Mammary epithelial cell (primary cell): ENCODE results near the gene TXNDC16.

Experiments
- CTCF ChIP-seq, 2 donors: IDR thresholded peaks in 1 of 2; conservative IDR thresholded peaks in 1 of 2; 2 replicates each; pipeline ENCODE4 v1.5.1; 2011 to 2012; ENCODE audit warnings: inconsistent platforms in 2 of 2, low read length in 2 of 2, mild to moderate bottlenecking in 2 of 2, control low read depth in 1 of 2, low read depth in 1 of 2; ENCODE audit not compliant: insufficient read depth in 1 of 2; ENCODE audit errors: extremely low read depth in 1 of 2
- EZH2 ChIP-seq: IDR thresholded peaks from 2 replicates; pipeline ENCODE4 v1.6.1; 2012; ENCODE audit warnings: low read length, inconsistent platforms, borderline replicate concordance

DNA sequence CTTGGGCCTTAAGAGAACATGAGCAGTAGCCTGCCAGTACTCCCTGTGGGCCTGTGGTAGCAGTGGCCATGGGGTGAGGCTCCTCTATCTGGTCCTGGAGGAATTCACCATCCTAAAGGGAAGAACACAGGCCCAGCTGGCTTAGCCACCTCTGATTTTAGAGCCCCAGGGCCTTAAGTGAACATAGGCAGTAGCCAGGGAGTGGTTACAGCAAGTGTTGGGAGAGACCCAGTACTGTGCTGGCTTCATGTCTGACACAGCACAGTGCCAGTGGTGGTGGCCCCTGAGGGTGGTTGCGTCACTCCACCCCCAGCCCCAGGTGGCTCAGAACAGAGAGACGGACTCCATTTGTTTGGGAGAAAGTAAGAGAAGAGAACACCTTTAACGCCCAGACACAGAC, 105.1 kb downstream of the TXNDC16 start:
- TF ChIP-seq CTCF (conservative IDR thresholded peaks at IDR 0.05 in 1 of 2, IDR thresholded peaks at IDR 0.05 in 1 of 2; ENCODE audit: extremely low read depth in 1 of 2, insufficient read depth in 1 of 2, low read depth in 1 of 2, low read length in 2 of 2) (no peak), EZH2 (no peak)
